Adipocyte (in vitro differentiated cells): ENCODE measurements around the gene CACNG4.
A peak's percentile ranks its signal among the peaks of the same experiment; 100 is the strongest.

ENCODE experiments used
- DNase-seq: peaks from one replicate; pipeline ENCODE4 v3.0.0-alpha.2; 2015; ENCODE audit warnings: low read depth
- H3K27me3 ChIP-seq: replicated peaks from 2 replicates; pipeline ENCODE4 v1.7.0; 2013; ENCODE audit warnings: mild to moderate bottlenecking, low read length, moderate library complexity; ENCODE audit not compliant: control insufficient read depth, insufficient read depth
- H3K36me3 ChIP-seq: 2 replicates; pipeline ENCODE4 v1.7.0; 2013; ENCODE audit warnings: low read length, mild to moderate bottlenecking, moderate library complexity; ENCODE audit not compliant: control insufficient read depth, insufficient read depth, severe bottlenecking
- H3K4me1 ChIP-seq: 2 replicates; pipeline ENCODE4 v1.7.0; 2013; ENCODE audit warnings: mild to moderate bottlenecking, low read length, moderate library complexity; ENCODE audit not compliant: control insufficient read depth, insufficient read depth
- H3K4me3 ChIP-seq: 2 replicates; pipeline ENCODE4 v1.7.0; 2013; ENCODE audit warnings: mild to moderate bottlenecking, low read length, moderate library complexity
- H3K9ac ChIP-seq: 2 replicates; pipeline ENCODE4 v1.7.0; 2013; ENCODE audit warnings: mild to moderate bottlenecking, low read length, moderate library complexity
- H3K9me3 ChIP-seq: 2 replicates; pipeline ENCODE4 v1.7.0; 2013; ENCODE audit warnings: mild to moderate bottlenecking, low read length, moderate library complexity; ENCODE audit not compliant: control insufficient read depth

CACNG4 gene

DNA sequence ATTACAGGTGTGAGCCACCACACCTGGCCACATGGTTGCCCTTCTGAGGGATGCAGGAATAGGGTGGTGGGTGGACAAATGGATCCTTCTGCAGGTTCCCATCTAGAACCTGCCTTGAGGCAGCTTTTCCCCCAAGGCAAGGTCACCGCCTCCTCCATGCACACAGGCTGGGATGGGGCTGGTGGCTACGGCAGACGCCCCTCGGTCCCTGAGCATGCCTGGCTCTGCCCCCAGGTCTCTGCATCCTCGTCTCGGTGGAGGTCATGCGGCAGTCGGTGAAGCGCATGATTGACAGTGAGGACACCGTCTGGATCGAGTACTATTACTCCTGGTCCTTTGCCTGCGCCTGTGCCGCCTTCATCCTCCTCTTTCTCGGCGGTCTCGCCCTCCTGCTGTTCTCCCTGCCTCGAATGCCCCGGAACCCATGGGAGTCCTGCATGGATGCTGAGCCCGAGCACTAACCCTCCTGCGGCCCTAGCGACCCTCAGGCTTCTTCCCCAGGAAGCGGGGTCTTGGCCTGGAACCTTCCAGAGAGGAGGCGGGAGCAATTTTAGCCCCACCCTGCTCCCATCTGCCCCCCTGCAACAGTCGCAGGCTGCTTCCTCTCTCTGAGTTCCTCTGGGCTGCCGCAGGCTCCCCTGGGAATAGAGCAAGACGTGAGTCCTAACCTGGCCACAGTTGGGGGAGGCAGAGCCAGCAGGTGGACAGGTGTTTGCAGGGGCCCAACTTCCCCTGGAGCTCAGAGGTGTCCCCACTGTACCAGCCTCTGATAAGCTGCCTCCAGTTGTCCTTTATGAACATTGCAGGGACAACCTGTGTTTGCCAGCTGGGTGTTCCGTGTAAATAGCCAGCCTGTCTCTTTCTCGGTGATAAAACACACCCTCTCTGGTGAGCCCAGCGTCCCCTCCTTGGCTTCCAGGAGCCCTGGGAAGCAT is 91.6 kb downstream of the CACNG4 start:
- H3K4me3 ChIP-seq, result no peak overlapping the region
- H3K9ac ChIP-seq, result no peak overlapping the region
- peaks cover 5% of the 10 kb centered on the region for H3K27me3 ChIP-seq
- H3K4me1 ChIP-seq, result no peaks in the 10 kb centered on the region
- H3K36me3 ChIP-seq, result no peaks in the 10 kb centered on the region
- no peak for DNase-seq
- H3K9me3 ChIP-seq, result no peaks in the 10 kb centered on the region

GRCh38 chr17:67056746-67057490 is 92.4 kb downstream of the CACNG4 start:
- DNase-seq, result no peak

GRCh38 chr17:67058036-67058435 is 93.5 kb downstream of the CACNG4 start:
- no peak overlapping the region for H3K4me3 ChIP-seq
- no peaks in the 10 kb centered on the region for H3K36me3 ChIP-seq
- no peaks in the 10 kb centered on the region for H3K4me1 ChIP-seq
- H3K27me3 ChIP-seq, result peaks cover 3% of the 10 kb centered on the region
- no peak overlapping the region for H3K9ac ChIP-seq
- DNase-seq, result no peak
- no peaks in the 10 kb centered on the region for H3K9me3 ChIP-seq

More at GRCh38 chr17:67056746-67057490, 92.4 kb downstream of the CACNG4 start:
- Histone ChIP-seq H3K4me1 (no peaks in the 10 kb centered on the region), H3K27me3 (peaks cover 5% of the 10 kb centered on the region), H3K4me3 (no peak overlapping the region), H3K9ac (no peak overlapping the region), H3K9me3 (no peaks in the 10 kb centered on the region), H3K36me3 (no peaks in the 10 kb centered on the region)

GRCh38 chr17:67059372-67059771 is 94.9 kb downstream of the CACNG4 start:
- no peaks in the 10 kb centered on the region for H3K27me3 ChIP-seq
- H3K4me1 ChIP-seq, result no peaks in the 10 kb centered on the region
- no peak for DNase-seq
- H3K36me3 ChIP-seq, result no peaks in the 10 kb centered on the region
- no peak overlapping the region for H3K9ac ChIP-seq
- H3K4me3 ChIP-seq, result no peak overlapping the region
- no peaks in the 10 kb centered on the region for H3K9me3 ChIP-seq

DNA sequence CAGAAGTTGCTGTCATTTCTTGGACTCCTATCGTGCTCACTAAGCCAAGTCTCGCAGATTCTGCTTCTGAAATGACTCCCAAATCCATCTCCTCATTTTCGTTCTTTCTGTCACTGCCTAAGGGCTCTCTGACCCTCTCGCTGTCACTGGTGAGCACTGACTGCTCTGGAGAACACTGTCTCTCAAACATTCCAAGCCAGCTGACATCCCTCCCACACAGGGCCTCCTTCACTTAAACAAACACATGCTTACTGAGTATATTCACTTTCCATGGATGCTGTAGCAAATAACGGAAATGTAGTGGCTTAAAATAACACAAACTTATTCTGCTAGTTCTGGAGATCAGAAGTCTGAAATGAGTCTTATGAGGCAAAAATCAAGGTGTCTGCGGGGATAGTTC is 98.6 kb downstream of the CACNG4 start:
- peak; percentile 27 for DNase-seq
- no peaks in the 10 kb centered on the region for H3K27me3 ChIP-seq
- H3K9ac ChIP-seq, result no peak overlapping the region
- no peaks in the 10 kb centered on the region for H3K4me1 ChIP-seq
- H3K36me3 ChIP-seq, result no peaks in the 10 kb centered on the region
- no peaks in the 10 kb centered on the region for H3K9me3 ChIP-seq
- H3K4me3 ChIP-seq, result no peak overlapping the region

GRCh38 chr17:67066717-67067116 is 102.2 kb downstream of the CACNG4 start:
- no peaks in the 10 kb centered on the region for H3K27me3 ChIP-seq

DNA sequence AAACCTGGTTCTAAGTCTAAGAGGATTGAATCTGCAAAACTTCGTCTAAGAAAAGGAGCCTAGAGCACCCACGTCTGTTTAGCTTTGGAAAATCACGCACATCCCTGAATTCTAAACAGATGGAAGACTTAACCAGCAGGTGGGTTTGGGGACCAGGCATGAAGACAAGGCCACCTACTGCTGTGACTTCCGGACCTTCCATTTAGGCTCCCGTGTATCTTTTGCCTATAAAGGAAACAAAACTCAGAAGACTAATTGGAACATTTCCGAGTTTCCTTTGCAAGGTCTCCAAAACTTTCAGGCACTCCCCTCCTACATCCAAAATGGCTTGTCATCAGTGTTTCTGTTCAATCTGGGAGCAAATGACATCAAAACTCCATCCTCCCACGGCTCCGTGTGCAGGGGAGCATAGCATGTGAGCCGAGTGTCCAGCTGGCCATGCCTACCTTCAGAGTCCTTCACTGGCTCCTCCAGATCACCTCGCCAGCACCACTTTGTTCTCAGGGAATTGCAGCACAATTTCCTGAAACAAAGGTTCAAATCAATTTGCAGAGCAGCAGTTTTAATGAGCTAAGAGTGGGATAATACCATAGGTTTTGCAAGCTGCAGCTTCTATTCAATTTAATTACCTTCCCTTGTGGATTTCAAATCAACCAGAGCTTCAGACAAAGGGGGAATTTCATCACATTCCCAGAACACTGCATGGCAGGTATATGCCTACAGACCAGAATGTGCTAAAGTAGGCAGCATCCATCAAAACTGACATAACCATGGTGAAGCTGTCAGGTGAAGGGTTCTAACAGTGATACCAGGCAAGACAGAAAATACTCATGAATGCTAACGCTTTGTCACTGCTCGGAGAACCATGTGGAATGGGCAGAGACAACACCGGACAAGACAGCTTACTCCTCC is 103.3 kb downstream of the CACNG4 start:
- H3K9ac ChIP-seq, result no peak overlapping the region
- no peaks in the 10 kb centered on the region for H3K27me3 ChIP-seq
- H3K36me3 ChIP-seq, result peaks cover 5% of the 10 kb centered on the region
- no peak overlapping the region for H3K4me3 ChIP-seq
- no peak for DNase-seq
- H3K9me3 ChIP-seq, result no peaks in the 10 kb centered on the region
- H3K4me1 ChIP-seq, result no peaks in the 10 kb centered on the region

More at GRCh38 chr17:67066717-67067116, 102.2 kb downstream of the CACNG4 start:
- Histone ChIP-seq H3K9me3 (no peaks in the 10 kb centered on the region), H3K4me1 (no peaks in the 10 kb centered on the region), H3K4me3 (no peak overlapping the region), H3K9ac (no peak overlapping the region), H3K36me3 (no peaks in the 10 kb centered on the region)
- DNase-seq, result no peak

GRCh38 chr17:67068999-67069398 is 104.5 kb downstream of the CACNG4 start:
- H3K36me3 ChIP-seq, result peaks cover 10% of the 10 kb centered on the region
- H3K4me3 ChIP-seq, result no peak overlapping the region
- DNase-seq, result peak; percentile 2
- no peaks in the 10 kb centered on the region for H3K9me3 ChIP-seq
- no peaks in the 10 kb centered on the region for H3K4me1 ChIP-seq
- no peak overlapping the region for H3K9ac ChIP-seq
- H3K27me3 ChIP-seq, result no peaks in the 10 kb centered on the region

- Histone ChIP-seq H3K9ac (no peak overlapping the region), H3K9me3 (no peaks in the 10 kb centered on the region), H3K4me3 (no peak overlapping the region), H3K36me3 (peaks cover 11% of the 10 kb centered on the region), H3K27me3 (no peaks in the 10 kb centered on the region), H3K4me1 (no peaks in the 10 kb centered on the region)
- DNase-seq, result no peak
Observed at GRCh38 chr17:67069603-67070136, 105.2 kb downstream of the CACNG4 start.

DNA sequence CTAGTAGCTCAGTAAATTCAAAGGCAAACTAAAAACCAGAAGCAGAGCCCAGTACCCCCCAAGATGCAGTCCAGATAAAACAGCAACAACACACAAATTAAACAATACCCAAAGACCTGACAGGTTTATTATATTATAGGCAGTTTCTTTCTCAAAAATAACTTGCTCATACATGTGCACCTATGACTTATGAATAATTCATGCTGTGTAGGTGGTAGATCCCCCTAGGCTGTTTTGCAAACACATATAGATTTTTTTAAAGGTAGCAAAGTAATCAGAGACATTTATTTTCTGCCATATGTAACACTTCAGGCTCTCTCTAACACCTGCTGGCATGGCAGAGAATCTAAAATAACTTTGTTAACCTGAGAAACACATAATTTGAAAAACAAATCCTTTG is 107.1 kb downstream of the CACNG4 start:
- no peak overlapping the region for H3K9ac ChIP-seq
- H3K4me1 ChIP-seq, result no peaks in the 10 kb centered on the region
- H3K27me3 ChIP-seq, result no peaks in the 10 kb centered on the region
- no peaks in the 10 kb centered on the region for H3K9me3 ChIP-seq
- DNase-seq, result no peak
- H3K36me3 ChIP-seq, result peaks cover 19% of the 10 kb centered on the region
- H3K4me3 ChIP-seq, result no peak overlapping the region
